ENCODE data around the gene GRAP. TPM values are rescaled to one million over a fixed set of nuclear protein-coding genes. Genes with fewer than 3 reads are reported as not detected.

GRAP gene
- total RNA-seq, 1 experiment from 2014 or later: 0.48 TPM

DNA sequence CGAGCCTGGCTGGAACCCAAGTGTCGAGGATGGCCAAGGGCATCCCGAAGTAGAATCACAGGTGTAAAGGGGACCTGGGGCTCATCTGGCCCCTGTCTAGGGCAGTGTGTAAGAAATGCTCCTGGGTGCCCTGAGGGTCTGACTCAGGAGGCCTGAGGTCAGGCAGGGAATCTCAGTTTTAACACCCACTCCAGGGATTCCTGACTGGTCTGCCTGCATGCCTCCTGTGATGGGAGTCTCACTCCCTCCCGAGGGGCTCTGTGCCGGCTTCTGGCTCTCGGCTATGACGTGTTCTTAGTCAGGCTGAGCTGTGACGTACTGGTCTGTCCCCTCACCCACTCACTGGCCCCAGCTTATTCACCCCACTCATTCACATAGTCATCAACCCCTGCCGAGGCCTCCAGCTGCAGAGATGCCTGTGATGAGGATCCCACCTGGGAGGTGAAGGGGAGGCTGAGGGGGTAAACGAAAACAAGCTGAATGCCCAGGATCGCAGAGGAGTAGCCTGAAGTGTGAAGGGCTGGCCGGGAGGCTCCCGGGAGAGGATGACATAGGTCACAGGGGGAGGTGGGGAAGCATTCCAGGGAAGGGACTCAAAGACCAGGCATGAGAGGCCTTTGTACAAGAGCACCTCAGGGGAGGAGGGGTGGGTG is 65.9 kb downstream of the GRAP start:
- DNase-seq (ENCODE audit: low read depth, low spot score): no peak
- in situ Hi-C loops (cut with HindIII; ENCODE audit: low pct_unique_long_range_greater_than_20kb, low sequenced_read_pairs): no loop called here

DNA sequence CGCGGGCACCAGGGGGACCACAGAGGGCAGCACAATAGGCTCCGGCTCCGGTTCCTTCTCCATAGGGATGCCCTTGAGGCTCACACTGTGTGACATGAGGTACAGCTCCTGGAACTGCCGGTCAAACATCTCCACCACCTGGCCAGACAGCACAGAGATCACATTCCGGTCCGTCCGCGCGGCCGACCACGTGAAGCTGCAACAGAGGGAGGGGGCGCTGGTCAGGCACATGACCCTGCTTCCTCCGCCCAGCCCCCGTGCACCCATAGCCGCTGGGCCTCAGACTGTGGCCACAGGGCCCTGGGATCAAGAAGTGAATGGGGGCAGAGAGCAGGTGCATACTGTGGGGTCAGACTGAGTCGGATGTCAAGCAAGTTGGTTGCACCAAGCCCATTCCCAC is 68.1 kb downstream of the GRAP start:
- in situ Hi-C loops (cut with HindIII; ENCODE audit: low pct_unique_long_range_greater_than_20kb, low sequenced_read_pairs): no loop called here
- DNase-seq (ENCODE audit: low read depth, low spot score): no peak

DNA sequence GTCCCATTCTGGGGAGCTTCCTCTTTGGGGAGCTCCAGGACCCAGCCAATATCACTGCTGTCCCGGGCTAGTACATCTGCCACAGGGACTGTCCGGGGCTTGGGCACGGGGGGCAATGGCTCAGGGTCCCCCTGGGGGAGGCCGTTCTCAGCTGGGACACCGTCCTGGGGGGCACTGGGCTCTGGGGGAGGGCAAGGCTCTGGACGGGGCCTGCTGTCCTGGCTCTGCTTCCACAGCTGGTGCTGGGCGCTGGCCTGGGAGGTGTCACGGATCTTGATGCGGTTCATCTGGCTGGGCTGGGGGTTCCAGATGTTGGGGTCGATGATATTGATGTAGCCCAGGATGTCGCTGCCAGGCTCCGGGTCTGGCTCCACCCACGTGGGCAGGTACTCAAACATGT is 68.7 kb downstream of the GRAP start:
- DNase-seq (ENCODE audit: low read depth, low spot score): no peak
- in situ Hi-C loops (cut with HindIII; ENCODE audit: low pct_unique_long_range_greater_than_20kb, low sequenced_read_pairs): no loop called here

DNA sequence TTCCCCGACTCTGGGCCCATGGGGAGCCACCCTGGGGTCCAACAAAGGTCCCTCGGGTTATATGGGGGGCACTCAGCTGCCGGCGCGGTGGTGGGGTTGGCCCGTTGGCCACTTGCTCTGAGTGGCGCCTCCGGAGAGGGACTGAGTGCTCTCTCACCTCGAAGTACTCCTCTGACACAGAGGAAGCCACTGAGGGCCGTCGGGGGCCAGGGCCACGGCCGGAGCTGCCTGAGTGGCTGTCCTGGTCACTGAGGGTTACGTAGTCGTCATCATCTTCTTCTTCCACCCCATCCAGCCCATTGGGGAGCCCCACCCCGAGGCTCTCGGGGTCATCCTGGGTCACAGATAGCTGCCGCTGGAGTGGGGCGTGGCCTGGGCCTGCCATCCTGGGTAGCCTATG is 69.1 kb downstream of the GRAP start:
- in situ Hi-C loops (cut with HindIII; ENCODE audit: low pct_unique_long_range_greater_than_20kb, low sequenced_read_pairs): no loop called here
- no peak for DNase-seq (ENCODE audit: low read depth, low spot score)

DNA sequence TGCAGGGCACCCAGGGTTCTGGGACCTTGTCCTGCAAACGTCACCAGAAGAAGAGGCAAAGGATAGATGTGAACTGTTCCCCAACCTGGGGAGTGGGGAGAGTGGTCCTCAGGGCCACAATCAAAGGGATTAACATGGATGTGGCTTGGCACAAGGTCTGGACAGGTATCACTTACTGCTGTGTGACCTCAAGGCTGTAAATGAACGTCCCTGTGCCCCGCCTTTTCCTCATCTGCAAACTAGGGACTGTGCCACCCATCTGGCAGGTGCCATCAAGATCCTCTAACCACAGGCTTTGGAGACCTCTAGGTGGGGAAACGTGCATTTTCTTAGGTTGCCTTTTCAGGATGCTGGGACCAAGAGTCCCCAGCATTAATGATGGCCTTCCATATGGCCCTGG is 69.7 kb downstream of the GRAP start:
- no peak for DNase-seq (ENCODE audit: low read depth, low spot score)
- in situ Hi-C loops (cut with HindIII; ENCODE audit: low pct_unique_long_range_greater_than_20kb, low sequenced_read_pairs): no loop called here

DNA sequence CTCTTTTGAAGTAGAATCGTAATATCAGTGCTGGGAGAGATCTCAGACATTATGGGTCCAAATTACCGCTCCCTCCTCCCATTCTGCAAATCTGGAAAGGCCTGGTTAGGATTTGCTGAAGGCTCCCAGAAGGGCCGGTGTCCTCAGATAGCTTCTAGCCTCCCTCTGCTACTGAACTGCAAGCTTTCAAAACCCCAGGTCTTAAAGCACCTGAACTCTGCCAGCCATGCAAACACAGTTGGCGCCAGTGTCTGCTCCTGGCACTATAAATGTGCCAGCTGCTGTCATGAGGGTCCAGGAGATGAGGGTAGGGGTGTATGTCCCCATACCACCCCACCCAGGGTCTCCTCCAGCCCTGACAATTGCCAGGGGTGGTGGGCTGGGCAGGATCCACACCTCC is 70.6 kb downstream of the GRAP start:
- in situ Hi-C loops (cut with HindIII; ENCODE audit: low pct_unique_long_range_greater_than_20kb, low sequenced_read_pairs): no loop called here
- no peak for DNase-seq (ENCODE audit: low read depth, low spot score)

DNA sequence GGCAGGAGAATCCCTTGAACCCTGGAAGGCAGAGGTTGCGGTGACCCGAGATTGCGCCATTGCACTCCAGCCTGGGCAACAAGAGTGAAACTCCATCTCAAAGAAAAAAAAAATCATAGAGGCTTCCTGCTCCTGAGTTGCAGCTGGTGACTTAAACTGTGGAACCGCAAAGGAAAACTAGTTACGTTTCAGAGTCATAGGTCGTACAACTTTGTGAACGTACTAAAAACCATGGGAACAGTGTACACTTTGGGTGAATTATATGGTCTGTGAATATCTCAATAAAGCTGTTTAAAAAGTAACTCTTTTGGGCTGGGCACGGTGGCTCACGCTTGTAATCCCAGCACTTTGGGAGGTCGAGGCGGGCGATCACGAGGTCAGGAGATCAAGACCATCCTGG is 71.2 kb downstream of the GRAP start:
- in situ Hi-C loops (cut with HindIII; ENCODE audit: low pct_unique_long_range_greater_than_20kb, low sequenced_read_pairs): no loop called here
- DNase-seq (ENCODE audit: low read depth, low spot score): no peak

DNA sequence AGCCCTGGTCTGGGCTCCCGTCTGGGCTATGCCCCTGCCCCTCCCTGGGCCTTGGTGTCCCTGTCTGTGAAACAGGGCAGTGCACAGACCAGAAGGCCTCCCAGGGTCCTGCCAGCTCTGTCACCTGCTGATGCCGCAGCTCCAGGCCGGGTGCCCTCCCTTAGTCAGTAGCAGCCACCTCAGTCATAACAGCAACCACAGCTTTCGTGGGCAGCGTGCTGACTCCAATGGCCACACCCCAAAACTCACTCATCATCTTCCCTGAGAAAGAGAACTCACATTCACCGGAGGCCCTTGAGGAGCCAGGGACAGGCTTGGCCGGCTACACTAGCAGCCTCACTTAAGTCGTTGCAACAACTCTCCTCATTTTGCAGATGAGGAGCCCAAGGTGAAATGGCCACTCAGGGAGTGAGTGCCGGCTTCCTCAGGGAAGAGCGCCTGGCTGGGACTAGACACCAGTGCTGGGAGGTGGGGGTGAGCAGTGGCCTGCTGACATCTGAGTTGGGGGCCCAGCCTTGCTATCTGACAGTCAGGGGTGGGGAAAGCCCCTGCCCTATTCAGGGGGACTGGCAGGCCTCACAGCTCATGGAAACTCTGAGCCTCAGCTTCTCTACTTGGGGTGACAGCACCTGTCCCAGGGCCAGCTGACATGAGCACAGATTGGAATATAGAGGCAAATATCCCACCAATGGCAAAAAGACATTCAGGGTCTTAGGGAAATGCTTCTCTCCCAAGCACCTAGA is 72.2 kb downstream of the GRAP start:
- no peak for DNase-seq (ENCODE audit: low read depth, low spot score)
- in situ Hi-C loops (cut with HindIII; ENCODE audit: low pct_unique_long_range_greater_than_20kb, low sequenced_read_pairs): no loop called here

DNA sequence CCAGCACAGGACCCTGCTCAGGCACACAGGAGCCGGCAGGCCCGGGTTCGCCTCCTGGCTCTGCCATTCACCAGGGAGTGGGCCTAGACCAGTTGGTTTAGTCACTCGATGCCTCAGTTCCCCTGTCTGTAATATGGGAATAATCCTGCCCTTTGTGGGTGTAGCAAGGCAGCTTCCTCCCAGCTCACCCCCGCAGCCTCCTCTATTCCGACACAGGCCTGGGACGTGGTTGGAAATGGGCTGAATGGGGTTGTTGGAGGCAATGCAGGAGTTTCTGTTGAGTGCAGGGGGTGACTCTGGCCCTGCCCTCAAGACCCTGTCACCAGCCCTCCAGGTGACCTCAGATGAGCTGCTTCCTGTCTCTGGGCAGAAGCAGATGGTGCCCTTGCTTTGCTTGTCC is 75.0 kb downstream of the GRAP start:
- in situ Hi-C loops (cut with HindIII; ENCODE audit: low pct_unique_long_range_greater_than_20kb, low sequenced_read_pairs): no loop called here

More for the DNA sequence above, 75.0 kb downstream of the GRAP start:
- DNase-seq (ENCODE audit: low read depth, low spot score): no peak

Small RNA genes within 50 kb of the gene (small RNA-seq; reads per million reads assigned to genes)
- gene AC090286.3: 0 reads per million in 2 experiments

Other genes starting within 250 kb of the GRAP start
- gene PRPSAP2, start 188.8 kb downstream of the GRAP start, total RNA-seq (2014; rRNA removed; shearing (Covaris generic)): 61.4 and 63.6 TPM in 2 replicates
- gene SLC5A10, start 94.8 kb downstream of the GRAP start, total RNA-seq (2014; rRNA removed; shearing (Covaris generic)): 0.11 TPM in 1 of 2 replicates, not detected in the other
- 0.61 and 0.85 TPM in 2 replicates for gene FAM83G, start 42.2 kb downstream of the GRAP start, total RNA-seq (2014; rRNA removed; shearing (Covaris generic))
- 0.51 TPM in 1 of 2 replicates, not detected in the other for gene GRAPL, start 80.6 kb upstream of the GRAP start, total RNA-seq (2014; rRNA removed; shearing (Covaris generic))
- 14.0 and 15.2 TPM in 2 replicates for gene EPN2, start 190.4 kb upstream of the GRAP start, total RNA-seq (2014; rRNA removed; shearing (Covaris generic))